M059J (cell line): Measurements from ENCODE around the gene ATP6V0B. TPM values are rescaled to one million over a fixed set of nuclear protein-coding genes. Genes with fewer than 3 reads are reported as not detected.

ENCODE experiments used
- DNase-seq: peaks from one replicate; pipeline ENCODE4 v3.0.0-alpha.2; 2012; ENCODE audit warnings: low read depth
- total RNA-seq: library from RNA; depleted of rRNA; stranded (reverse); fragments of >200 nt; shearing (Covaris generic); gene quantifications from 2 replicates; pipeline ENCODE4 v1.2.3, GENCODE V29; 2014; rRNA removed

Gene ATP6V0B
- 242 and 249 TPM in 2 replicates for total RNA-seq

- DNase-seq: peak; percentile 94
These were observed at the start of gene ATP6V0B for GRCh38 chr1:43974443-43975248. Gene ATP6V0B (plus strand): TSS chr1:43974960. CDS start chr1:43975041, 81 bp downstream.

GRCh38 chr1:43925846-43926245 is 48.9 kb upstream of the ATP6V0B start:
- DNase-seq: no peak

GRCh38 chr1:43930168-43930948 is 44.4 kb upstream of the ATP6V0B start:
- no peak for DNase-seq

GRCh38 chr1:43930949-43931275 is 43.8 kb upstream of the ATP6V0B start:
- no peak for DNase-seq

GRCh38 chr1:43931711-43932660 is 42.8 kb upstream of the ATP6V0B start:
- no peak for DNase-seq

DNA sequence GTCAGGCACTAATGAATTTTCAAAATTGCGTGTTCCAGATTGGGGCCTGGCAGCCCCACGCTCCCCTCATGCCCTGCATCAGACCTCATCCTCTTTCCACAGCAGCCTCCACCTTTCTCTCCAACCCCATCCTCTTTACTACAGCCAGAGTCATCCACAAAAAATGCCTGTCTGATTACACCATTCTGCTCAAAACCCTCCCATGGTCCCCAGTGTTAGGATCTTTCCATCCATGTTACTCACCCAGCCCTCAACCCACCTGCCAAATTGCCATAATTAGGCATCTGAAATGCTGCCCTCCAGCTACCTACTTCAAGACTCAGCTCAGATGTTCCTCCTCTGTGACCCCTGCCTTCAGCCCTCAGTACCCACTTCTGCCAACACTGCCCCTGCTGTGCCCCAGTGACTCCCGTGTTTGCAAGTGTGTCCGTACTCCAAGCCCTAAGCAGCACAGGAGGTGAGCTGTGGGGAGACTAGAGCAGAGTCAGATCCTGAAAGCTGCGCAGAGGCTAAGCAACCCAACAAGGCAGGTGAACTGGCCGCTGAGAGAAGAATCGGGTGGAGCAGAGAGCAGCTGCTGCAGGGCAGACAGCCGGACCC is 41.9 kb upstream of the ATP6V0B start:
- peak; percentile 87 for DNase-seq

- peak; percentile 66 for DNase-seq
These were observed 41.2 kb upstream of the ATP6V0B start, which contains the start of gene ARTN for GRCh38 chr1:43933386-43934100. Gene ARTN (plus strand): TSS chr1:43933801. CDS start chr1:43935657, 1,856 bp downstream.

GRCh38 chr1:43934101-43934985 is 40.4 kb upstream of the ATP6V0B start:
- DNase-seq: peak; percentile 67

DNA sequence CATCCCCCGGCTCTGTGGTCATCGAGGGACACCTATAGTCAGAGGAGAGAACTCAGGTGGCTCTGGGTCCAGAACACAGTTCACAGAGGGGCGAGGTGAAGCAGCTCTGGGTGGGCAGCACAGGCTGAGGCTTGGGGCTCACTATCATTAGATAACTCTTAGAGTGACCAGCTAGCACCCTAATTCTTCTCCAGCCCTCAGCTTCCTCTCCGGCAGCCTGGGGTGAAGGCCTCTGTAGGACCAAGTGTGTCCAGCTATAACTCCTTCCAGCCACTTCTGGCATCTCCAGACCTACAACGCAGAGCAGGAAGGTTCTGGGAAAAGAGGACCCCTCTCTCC is 39.8 kb upstream of the ATP6V0B start:
- no peak for DNase-seq

GRCh38 chr1:43935711-43936427 is 38.9 kb upstream of the ATP6V0B start:
- DNase-seq: no peak

- DNase-seq: no peak
These were observed 38.2 kb upstream of the ATP6V0B start for GRCh38 chr1:43936431-43937151.

GRCh38 chr1:43937179-43937865 is 37.4 kb upstream of the ATP6V0B start:
- DNase-seq: no peak

DNA sequence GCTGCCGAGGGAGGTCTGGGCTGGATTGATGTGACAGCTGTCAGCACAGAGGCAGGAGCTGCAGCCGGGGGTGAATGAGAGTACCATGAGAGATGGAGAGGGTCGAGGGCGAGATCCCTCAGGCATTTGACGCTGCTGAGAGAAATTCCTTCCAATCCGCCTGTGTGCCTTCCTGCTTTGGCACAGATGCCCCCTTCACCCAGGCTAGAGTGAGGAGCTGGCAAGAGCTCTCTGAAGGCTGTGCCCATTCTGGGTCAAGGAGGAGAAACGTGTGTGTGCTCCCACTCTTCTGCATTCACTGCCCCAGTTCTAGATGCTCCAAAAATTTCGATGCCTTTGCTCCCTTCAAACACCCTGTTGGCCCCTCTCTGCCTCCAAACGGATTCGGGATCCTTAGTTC is 36.4 kb upstream of the ATP6V0B start:
- no peak for DNase-seq

DNA sequence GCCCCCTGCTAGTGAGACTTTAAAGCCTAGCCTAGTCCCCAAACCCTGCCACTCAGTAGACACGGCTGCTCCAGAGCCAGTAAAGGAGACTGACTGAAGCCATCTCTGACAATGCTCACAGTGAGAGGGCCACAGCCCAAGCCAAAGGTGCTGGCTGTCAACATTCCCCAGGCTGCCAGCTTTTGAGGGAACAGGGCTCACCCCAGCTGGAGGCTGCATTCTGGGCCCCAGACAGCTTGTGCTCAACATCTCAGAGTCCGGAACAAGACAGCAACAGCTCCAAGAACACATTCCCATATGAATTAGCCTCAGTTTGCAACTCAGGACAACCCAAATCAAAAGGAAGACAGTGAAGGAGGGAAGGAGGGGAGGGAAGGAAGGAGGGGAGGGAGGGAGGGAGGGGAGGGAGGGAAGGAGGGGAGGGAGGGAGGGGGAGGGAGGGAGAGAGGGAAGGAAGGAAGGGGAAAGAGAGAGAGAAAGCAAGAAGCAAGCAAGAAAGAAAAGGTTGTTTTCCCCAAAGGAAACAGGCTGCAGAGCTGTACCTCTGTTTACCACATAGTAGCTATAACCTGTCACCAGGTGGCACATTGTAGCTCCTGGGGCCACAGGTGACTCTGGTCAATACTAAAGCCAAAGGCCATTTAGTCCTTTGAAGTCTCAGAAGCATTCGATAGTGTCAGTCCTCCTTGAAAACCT is 35.7 kb upstream of the ATP6V0B start:
- no peak for DNase-seq

- DNase-seq: no peak
These were observed 32.3 kb upstream of the ATP6V0B start for GRCh38 chr1:43942411-43942810.

DNA sequence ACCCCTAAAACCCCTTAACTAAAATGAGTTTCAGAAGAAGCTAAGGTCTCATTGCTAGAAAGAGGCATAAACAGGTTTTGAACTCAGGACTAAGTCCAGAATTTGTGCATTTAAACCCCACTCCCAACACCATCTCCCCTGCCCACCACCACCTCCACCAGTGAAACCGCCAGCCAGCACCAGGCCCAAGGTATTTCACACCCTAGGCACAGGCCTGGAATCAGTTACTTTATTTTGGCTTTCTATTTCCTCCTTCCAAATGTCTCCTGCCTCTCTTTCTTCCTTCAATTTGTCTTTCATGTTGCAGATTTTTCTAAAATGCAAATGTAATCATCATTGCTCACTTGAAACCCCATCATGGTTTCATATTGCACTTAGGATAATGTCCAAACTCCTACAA is 29.9 kb upstream of the ATP6V0B start:
- no peak for DNase-seq

GRCh38 chr1:43945674-43946235 is 29.0 kb upstream of the ATP6V0B start:
- no peak for DNase-seq
